ENCODE results near the gene NRXN3. TPM values are rescaled to one million over a fixed set of nuclear protein-coding genes. Genes with fewer than 3 reads are reported as not detected.

Gene NRXN3
- total RNA-seq, 2 donors from 2014 or later, result 1.2 to 7.8 TPM

DNA sequence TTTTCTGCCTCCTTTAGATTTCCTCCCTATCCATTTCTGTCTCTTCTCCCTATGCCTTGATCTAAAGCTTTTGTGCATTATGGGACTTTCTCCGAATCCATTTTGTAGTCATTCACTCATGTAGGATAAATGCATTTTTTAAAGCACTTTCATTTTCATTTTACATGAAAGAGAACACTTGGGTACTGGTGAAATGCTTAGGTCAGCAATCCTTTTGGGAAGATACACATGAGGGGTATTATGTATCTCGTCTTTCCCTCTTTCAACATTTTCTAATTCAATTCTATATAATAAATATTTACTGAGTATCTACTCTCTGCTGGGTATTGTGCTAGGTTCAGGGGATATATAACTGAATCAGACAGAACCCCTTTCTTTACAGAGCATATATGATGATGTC is 577.6 kb downstream of the NRXN3 start:
- Histone ChIP-seq H3K9me3 (no peaks in the 10 kb centered on the region), H3K36me3 (no peaks in the 10 kb centered on the region), H3K4me1 (no peaks in the 10 kb centered on the region), H3K27me3 (no peaks in the 10 kb centered on the region), H3K9ac (ENCODE audit: low read depth in 2 of 2, low read length in 2 of 2) (no peak overlapping the region), H3K27ac (no peak overlapping the region), H3K4me3 (no peak overlapping the region)
- no peak for DNase-seq
- TF ChIP-seq, protein P1, sequence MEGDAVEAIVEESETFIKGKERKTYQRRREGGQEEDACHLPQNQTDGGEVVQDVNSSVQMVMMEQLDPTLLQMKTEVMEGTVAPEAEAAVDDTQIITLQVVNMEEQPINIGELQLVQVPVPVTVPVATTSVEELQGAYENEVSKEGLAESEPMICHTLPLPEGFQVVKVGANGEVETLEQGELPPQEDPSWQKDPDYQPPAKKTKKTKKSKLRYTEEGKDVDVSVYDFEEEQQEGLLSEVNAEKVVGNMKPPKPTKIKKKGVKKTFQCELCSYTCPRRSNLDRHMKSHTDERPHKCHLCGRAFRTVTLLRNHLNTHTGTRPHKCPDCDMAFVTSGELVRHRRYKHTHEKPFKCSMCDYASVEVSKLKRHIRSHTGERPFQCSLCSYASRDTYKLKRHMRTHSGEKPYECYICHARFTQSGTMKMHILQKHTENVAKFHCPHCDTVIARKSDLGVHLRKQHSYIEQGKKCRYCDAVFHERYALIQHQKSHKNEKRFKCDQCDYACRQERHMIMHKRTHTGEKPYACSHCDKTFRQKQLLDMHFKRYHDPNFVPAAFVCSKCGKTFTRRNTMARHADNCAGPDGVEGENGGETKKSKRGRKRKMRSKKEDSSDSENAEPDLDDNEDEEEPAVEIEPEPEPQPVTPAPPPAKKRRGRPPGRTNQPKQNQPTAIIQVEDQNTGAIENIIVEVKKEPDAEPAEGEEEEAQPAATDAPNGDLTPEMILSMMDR (IDR thresholded peaks at IDR 0.05), result no peak
- intact Hi-C loops (cut with DNase I), result no loop called here

DNA sequence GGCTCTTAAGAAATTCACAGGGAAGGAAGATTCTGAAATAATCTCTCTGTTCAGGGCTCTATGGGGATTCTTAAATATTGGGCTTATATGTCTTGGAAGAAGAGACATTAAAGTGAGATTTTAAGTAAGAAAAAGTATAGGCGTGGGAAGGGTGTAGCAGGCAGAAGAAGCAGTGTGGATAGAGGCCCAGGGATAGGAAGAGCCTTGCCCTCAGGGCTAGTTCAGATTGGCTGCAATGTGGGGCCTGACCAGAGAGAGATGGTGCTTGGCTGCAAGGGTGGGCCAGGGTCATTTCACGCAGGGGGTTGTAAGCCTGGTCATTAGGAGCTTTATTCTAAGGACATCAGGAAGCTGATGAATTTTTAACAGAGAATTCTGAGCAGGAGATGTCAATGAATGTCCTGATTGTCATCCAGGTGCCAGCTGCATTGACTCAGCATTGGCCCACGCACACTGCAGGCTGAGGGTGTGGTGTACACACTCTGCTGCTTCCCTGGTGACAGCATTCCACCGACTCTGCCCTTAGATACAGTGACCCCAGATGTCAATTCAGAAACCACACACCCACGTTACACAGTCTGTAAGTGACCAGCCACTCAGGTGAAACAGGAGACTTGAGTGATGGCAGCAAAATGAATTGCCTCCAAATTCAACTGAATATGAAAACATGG is 582.5 kb downstream of the NRXN3 start:
- no peak for DNase-seq
- TF ChIP-seq, protein P1 (IDR thresholded peaks at IDR 0.05), result no peak
- Histone ChIP-seq H3K9me3 (no peaks in the 10 kb centered on the region), H3K9ac (ENCODE audit: low read depth in 2 of 2, low read length in 2 of 2) (no peak overlapping the region), H3K4me3 (no peak overlapping the region), H3K27me3 (no peaks in the 10 kb centered on the region), H3K27ac (no peak overlapping the region), H3K36me3 (no peaks in the 10 kb centered on the region), H3K4me1 (no peaks in the 10 kb centered on the region)
- intact Hi-C loops (cut with DNase I), result no loop called here

DNA sequence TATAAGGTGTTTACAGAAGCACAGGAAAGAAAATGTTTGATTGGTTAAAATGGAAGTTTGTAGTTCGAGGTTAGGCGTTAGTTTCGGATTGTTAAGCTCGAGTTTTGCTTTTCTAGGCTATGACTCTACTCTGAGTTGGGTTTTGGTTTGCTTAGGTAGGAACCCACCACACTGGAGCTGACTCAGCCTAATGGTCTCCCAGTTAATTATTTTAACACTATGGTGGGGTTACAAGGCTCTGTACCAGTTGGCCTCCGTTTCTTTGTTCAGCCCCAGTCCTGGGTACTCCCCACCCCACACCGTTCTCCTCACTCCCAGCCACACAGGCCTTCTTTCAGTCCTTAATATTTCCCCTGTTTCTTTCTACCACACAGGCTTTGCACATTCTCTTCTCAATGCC is 583.9 kb downstream of the NRXN3 start:
- H3K27me3 ChIP-seq, result no peaks in the 10 kb centered on the region
- intact Hi-C loops (cut with DNase I), result no loop called here
- no peaks in the 10 kb centered on the region for H3K4me1 ChIP-seq
- DNase-seq, result no peak
- no peak overlapping the region for H3K4me3 ChIP-seq
- H3K27ac ChIP-seq, result no peak overlapping the region
- TF ChIP-seq, protein P1 (IDR thresholded peaks at IDR 0.05), result no peak
- H3K9me3 ChIP-seq, result no peaks in the 10 kb centered on the region
- no peak overlapping the region for H3K9ac ChIP-seq (ENCODE audit: low read depth in 2 of 2, low read length in 2 of 2)
- no peaks in the 10 kb centered on the region for H3K36me3 ChIP-seq

DNA sequence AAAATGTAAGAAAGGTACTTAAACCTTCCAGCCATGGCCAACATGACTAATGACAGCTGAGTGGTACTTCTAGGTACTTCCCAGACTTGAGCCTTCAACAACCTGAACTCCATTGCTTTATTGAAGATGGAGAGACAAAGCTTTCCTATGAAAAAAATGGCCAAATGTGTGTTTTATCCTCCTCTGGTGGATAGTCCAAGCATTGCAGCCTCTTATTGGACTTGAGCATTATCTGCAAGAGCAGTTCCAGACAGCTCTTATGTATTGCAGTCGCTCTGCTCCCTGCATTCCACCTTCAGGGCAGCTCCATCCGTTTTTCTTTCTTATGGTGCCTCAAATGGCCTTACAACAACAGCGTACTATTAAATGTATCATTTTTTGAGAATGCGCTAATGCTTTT is 588.2 kb downstream of the NRXN3 start:
- no peaks in the 10 kb centered on the region for H3K27me3 ChIP-seq
- no peak overlapping the region for H3K4me3 ChIP-seq
- H3K9me3 ChIP-seq, result no peaks in the 10 kb centered on the region
- no peak for DNase-seq
- H3K36me3 ChIP-seq, result no peaks in the 10 kb centered on the region
- H3K4me1 ChIP-seq, result no peaks in the 10 kb centered on the region
- intact Hi-C loops (cut with DNase I), result no loop called here
- TF ChIP-seq, protein P1 (IDR thresholded peaks at IDR 0.05), result peak; percentile 40
- no peak overlapping the region for H3K9ac ChIP-seq (ENCODE audit: low read depth in 2 of 2, low read length in 2 of 2)
- no peak overlapping the region for H3K27ac ChIP-seq

DNA sequence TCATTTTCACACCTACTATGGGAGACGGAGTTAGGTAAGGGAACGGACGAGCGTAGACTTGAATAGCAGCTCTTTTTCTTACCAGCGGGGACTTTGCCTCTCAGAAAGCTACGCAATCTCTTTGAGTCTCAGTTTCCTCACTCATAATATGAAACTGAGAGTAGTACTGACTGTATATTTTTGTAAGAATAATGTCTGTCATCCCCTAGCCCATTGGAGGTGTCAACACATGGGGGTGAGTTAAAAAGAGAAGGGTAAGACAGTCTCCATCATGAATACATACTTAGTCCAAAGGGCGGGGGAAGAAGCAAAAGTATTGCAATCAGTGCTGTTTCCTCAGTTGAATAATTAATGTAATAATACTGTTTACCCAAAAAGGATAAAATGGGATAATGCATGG is 592.2 kb downstream of the NRXN3 start:
- Histone ChIP-seq H3K4me3 (no peak overlapping the region), H3K27ac (no peak overlapping the region), H3K36me3 (no peaks in the 10 kb centered on the region), H3K27me3 (no peaks in the 10 kb centered on the region), H3K9me3 (no peaks in the 10 kb centered on the region), H3K4me1 (no peaks in the 10 kb centered on the region), H3K9ac (ENCODE audit: low read depth in 2 of 2, low read length in 2 of 2) (no peak overlapping the region)
- TF ChIP-seq, protein P1 (IDR thresholded peaks at IDR 0.05), result no peak
- no peak for DNase-seq
- intact Hi-C loops (cut with DNase I), result no loop called here

Data from colonic mucosa (tissue), 4 donors.